GM12873 (cell line): ENCODE data around the gene TMEM150C.

ENCODE experiments used
- TF ChIP-seq, protein P1 (sequence below): IDR thresholded peaks from 2 replicates; pipeline ENCODE4 v1.5.1; 2012; ENCODE audit warnings: low read depth, mild to moderate bottlenecking, moderate library complexity, low read length, control low read depth; ENCODE audit not compliant: insufficient read depth; ENCODE audit errors: missing control alignments

The TMEM150C gene

DNA sequence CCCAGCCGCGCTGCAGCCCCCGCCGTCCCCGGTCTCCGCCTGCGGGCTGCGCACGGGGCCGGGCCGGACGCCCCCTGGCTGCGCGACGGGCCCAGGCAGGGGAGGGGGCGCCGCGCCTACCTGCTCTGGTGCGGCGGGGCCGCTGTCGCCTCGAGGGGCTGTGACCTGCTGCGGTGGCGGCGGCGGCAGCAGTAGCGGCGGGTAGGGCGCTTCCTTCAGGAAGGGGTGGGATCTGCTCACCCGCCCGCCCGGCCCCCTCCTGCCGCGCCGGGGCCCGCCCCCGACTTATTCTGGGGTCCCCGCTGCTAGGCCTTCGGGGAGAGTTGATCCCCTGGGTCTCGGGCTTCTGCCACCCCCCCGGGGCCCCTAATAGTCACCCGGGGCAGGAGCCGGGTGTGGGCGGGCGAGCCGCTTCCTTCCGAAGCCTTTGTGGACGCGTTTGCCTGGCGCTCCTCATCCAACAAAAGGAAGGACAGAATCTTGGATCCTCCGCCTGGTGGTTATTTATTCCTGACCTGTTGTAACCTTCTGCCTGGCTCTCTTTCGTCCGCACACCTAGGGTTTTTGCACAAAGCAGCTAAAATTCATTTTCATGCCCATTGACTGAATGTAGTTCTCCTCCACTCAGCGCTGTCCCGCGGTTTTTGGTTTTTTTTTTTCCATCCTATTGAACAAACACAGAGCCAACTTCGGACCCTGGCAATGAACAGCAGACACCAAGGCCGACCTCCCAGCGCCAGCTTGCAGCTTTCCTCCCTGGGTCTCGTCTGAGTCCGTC lies at the start of gene TMEM150C:
TSS of gene TMEM150C (minus strand) at position 203 of the 778 bp plus-strand sequence. CDS start 57,331 bp downstream, outside the sequence.
- TF ChIP-seq, protein P1, sequence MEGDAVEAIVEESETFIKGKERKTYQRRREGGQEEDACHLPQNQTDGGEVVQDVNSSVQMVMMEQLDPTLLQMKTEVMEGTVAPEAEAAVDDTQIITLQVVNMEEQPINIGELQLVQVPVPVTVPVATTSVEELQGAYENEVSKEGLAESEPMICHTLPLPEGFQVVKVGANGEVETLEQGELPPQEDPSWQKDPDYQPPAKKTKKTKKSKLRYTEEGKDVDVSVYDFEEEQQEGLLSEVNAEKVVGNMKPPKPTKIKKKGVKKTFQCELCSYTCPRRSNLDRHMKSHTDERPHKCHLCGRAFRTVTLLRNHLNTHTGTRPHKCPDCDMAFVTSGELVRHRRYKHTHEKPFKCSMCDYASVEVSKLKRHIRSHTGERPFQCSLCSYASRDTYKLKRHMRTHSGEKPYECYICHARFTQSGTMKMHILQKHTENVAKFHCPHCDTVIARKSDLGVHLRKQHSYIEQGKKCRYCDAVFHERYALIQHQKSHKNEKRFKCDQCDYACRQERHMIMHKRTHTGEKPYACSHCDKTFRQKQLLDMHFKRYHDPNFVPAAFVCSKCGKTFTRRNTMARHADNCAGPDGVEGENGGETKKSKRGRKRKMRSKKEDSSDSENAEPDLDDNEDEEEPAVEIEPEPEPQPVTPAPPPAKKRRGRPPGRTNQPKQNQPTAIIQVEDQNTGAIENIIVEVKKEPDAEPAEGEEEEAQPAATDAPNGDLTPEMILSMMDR, result no peak

DNA sequence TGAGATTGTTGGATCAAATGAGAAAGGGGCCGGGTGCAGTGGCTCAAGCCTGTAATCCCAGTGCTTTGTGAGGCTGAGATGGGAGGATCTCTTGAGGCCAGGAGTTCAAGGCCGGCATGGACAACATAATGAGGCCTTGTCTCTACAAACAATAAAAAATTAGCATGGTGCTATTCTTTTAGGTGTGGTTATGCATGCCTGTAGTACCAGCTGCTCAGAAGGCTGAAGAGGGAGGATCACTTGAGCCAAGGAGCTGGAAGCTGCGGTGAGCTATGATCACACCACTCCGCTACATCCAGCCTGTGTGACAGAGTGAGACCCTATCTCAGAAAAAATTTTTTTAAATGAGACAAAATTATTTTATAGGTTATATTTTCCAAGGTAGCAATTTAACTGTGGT lies 49.7 kb upstream of the TMEM150C start:
- TF ChIP-seq, protein P1, result no peak

- TF ChIP-seq, protein P1, result no peak
Measured at GRCh38 chr4:82610041-82610440, 48.3 kb upstream of the TMEM150C start.

GRCh38 chr4:82606622-82607021 lies 44.8 kb upstream of the TMEM150C start:
- TF ChIP-seq, protein P1, result no peak

- TF ChIP-seq, protein P1, result no peak
Measured at GRCh38 chr4:82604522-82604921, 42.7 kb upstream of the TMEM150C start.

DNA sequence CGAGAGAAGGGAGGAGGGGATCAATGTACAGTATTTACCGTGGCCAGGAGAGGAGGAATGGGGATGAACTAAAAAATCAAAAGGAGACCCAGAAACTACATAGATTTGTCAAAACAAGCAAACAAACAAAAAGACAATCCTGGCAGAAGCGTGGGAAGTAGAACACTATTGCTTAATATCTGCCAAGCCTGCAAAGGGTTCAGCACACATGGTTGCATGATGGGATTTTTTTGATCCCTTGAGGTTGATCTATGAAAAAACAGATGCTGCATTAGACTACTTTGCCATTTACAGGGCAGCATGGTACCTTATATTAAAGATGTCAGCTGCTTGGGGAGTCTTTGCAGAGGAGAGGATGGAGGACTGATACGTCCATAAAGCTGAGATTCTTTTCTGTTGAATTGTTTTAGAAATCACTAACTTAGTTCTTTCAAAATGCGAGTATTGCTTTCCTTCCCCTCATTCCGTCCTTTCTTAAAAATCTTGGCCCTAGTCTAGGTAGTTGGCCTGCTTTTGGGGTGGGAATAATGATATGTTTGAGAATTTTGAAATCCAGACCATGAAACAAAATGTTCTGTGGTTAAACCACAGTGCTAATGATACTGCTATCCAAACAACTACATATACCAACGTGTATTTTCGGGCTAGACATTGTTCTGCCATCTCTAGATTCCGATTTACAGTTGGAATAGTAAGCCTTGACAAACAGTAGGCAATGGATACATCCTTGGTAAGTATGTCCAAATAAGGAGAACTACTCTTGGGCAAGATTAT lies 39.6 kb upstream of the TMEM150C start:
- TF ChIP-seq, protein P1, result no peak

GRCh38 chr4:82599336-82599735 lies 37.5 kb upstream of the TMEM150C start:
- TF ChIP-seq, protein P1, result no peak
